CD4-positive, alpha-beta T cell treated with Interleukin-4 for 1 hour (primary cell): ENCODE data around the gene CHSY3.
A peak's percentile ranks its signal among the peaks of the same experiment; 100 is the strongest.

Experiments
- DNase-seq, 2 donors: peaks; one replicate each; pipeline ENCODE4 v3.0.0-alpha.2; 2020 to 2022

The CHSY3 gene

GRCh38 chr5:129904102-129904666, at the start of gene CHSY3:
TSS of gene CHSY3 (plus strand) at chr5:129904465.
- DNase-seq, result peak in 1 of 2 donors; percentile 22

- DNase-seq, result no peak
Measured at GRCh38 chr5:129856325-129856724, 47.9 kb upstream of the CHSY3 start.

- DNase-seq, result no peak
Measured at GRCh38 chr5:129857116-129857515, 47.1 kb upstream of the CHSY3 start.

GRCh38 chr5:129858131-129858675, 46.1 kb upstream of the CHSY3 start:
- DNase-seq, result no peak

GRCh38 chr5:129884322-129884721, 19.9 kb upstream of the CHSY3 start:
- no peak for DNase-seq

- no peak for DNase-seq
Measured at GRCh38 chr5:129899454-129899853, 4.8 kb upstream of the CHSY3 start.

- no peak for DNase-seq
Measured at GRCh38 chr5:129902816-129903215, 1.4 kb upstream of the CHSY3 start.

- no peak for DNase-seq
Measured at GRCh38 chr5:129903466-129904101, 681 bp upstream of the CHSY3 start.

- no peak for DNase-seq
Measured at GRCh38 chr5:129904667-129905472, 605 bp downstream of the CHSY3 start.

- no peak for DNase-seq
Measured at GRCh38 chr5:129905473-129906176, 1.4 kb downstream of the CHSY3 start.

- DNase-seq, result no peak
Measured at GRCh38 chr5:129906177-129906887, 2.1 kb downstream of the CHSY3 start.

GRCh38 chr5:129909225-129909624, 5.0 kb downstream of the CHSY3 start:
- no peak for DNase-seq

GRCh38 chr5:129912601-129913255, 8.5 kb downstream of the CHSY3 start:
- no peak for DNase-seq

GRCh38 chr5:129915415-129915814, 11.2 kb downstream of the CHSY3 start:
- no peak for DNase-seq

- DNase-seq, result no peak
Measured at GRCh38 chr5:129917224-129917623, 13.0 kb downstream of the CHSY3 start.

GRCh38 chr5:129921204-129921603, 16.9 kb downstream of the CHSY3 start:
- no peak for DNase-seq

GRCh38 chr5:129930221-129930620, 26.0 kb downstream of the CHSY3 start:
- DNase-seq, result no peak

- no peak for DNase-seq
Measured at GRCh38 chr5:129935626-129936025, 31.4 kb downstream of the CHSY3 start.

GRCh38 chr5:129938077-129938476, 33.8 kb downstream of the CHSY3 start:
- DNase-seq, result no peak

GRCh38 chr5:129943936-129944335, 39.7 kb downstream of the CHSY3 start:
- no peak for DNase-seq

- no peak for DNase-seq
Measured at GRCh38 chr5:129945028-129945427, 40.8 kb downstream of the CHSY3 start.

- DNase-seq, result no peak
Measured at GRCh38 chr5:129945774-129946270, 41.6 kb downstream of the CHSY3 start.
